PC-3 (cell line): ENCODE measurements around the gene TXNDC16. TPM values are rescaled to one million over a fixed set of nuclear protein-coding genes. Genes with fewer than 3 reads are reported as not detected.

Experiments
- ATAC-seq: fragments of 200-7000 bp; cut with Tn5 transposase; 2 replicates; pipeline ENCODE4 v1.9.1; 2020; ENCODE audit warnings: mild to moderate bottlenecking, moderate library complexity
- BruUV-seq: library from RNA; stranded (reverse); fragments of 400-500 nt; replicated peaks from 2 replicates; lab custom pipeline; 2021; lab: Mats Ljungman, UMichigan
- CTCF ChIA-PET: fragments of 300-600 bp; sonication (Branson Sonifier 250); formaldehyde crosslinking; loops from one replicate; lab custom pipeline; 2022; ENCODE audit warnings: antibody characterized with exemption; lab: Charles Lee
- POLR2A ChIA-PET: fragments of 300-600 bp; sonication (Branson Sonifier 250); formaldehyde crosslinking; loops from one replicate; lab custom pipeline; 2022; ENCODE audit warnings: antibody characterized with exemption; ENCODE audit not compliant: unreplicated experiment; lab: Charles Lee
- DNase-seq: peaks from one replicate; pipeline ENCODE4 v3.0.0-alpha.2; 2015
- H2AFZ ChIP-seq: fragments of 300-600 bp; sonication (generic); 2 replicates; pipeline ENCODE4 v1.6.0; 2016; ENCODE audit warnings: antibody characterized with exemption, low read length
- H3F3A ChIP-seq: fragments of 300-600 bp; sonication (generic); one replicate; pipeline ENCODE4 v1.6.0; 2017; ENCODE audit warnings: antibody characterized with exemption, low read length, control low read depth, mild to moderate bottlenecking; ENCODE audit not compliant: unreplicated experiment
- H3K27ac ChIP-seq: fragments of 300-600 bp; sonication (generic); 2 replicates; pipeline ENCODE4 v1.5.1; 2016; ENCODE audit warnings: mild to moderate bottlenecking, low read length
- H3K27me3 ChIP-seq: fragments of 300-600 bp; sonication (generic); 2 replicates; pipeline ENCODE4 v1.6.1; 2016; ENCODE audit warnings: low read length, mixed read lengths
- H3K36me3 ChIP-seq: fragments of 300-600 bp; sonication (generic); 2 replicates; pipeline ENCODE4 v1.6.1; 2016; ENCODE audit warnings: low read depth, mixed run types, low read length, mixed read lengths
- H3K4me1 ChIP-seq: fragments of 300-600 bp; sonication (generic); 2 replicates; pipeline ENCODE4 v1.5.1; 2016; ENCODE audit warnings: low read length; ENCODE audit not compliant: insufficient read depth
- H3K4me2 ChIP-seq: fragments of 300-600 bp; sonication (generic); 2 replicates; pipeline ENCODE4 v1.6.0; 2016; ENCODE audit warnings: low read length
- H3K4me3 ChIP-seq: fragments of 300-600 bp; sonication (generic); 2 replicates; pipeline ENCODE4 v1.5.1; 2016; ENCODE audit warnings: mild to moderate bottlenecking, low read length, mixed read lengths
- H3K79me2 ChIP-seq: fragments of 300-600 bp; sonication (generic); 2 replicates; pipeline ENCODE4 v1.6.1; 2017; ENCODE audit warnings: low read length, mixed read lengths
- H3K9ac ChIP-seq: fragments of 300-600 bp; sonication (generic); 2 replicates; pipeline ENCODE4 v1.6.0; 2016; ENCODE audit warnings: mild to moderate bottlenecking, low read length
- H3K9me2 ChIP-seq: fragments of 300-600 bp; sonication (generic); replicated peaks from 2 replicates; pipeline ENCODE4 v1.6.1; 2016; ENCODE audit warnings: mixed run types, low read length, mixed read lengths
- H3K9me3 ChIP-seq: fragments of 300-600 bp; sonication (generic); 2 replicates; pipeline ENCODE4 v1.6.1; 2016; ENCODE audit warnings: low read length, mixed read lengths
- H4K20me1 ChIP-seq: fragments of 300-600 bp; sonication (generic); 2 replicates; pipeline ENCODE4 v1.6.1; 2016; ENCODE audit warnings: low read length, mixed read lengths
- CTCF ChIP-seq: fragments of 300-600 bp; sonication (generic); conservative IDR thresholded peaks from 2 replicates; pipeline ENCODE4 v1.5.1; 2017; ENCODE audit warnings: antibody characterized with exemption, low read depth, mild to moderate bottlenecking, low read length
- EZH2 ChIP-seq: fragments of 300-600 bp; sonication (generic); IDR thresholded peaks from one replicate; pipeline ENCODE4 v1.6.1; 2017; ENCODE audit warnings: antibody characterized with exemption, mild to moderate bottlenecking, low read length; ENCODE audit not compliant: unreplicated experiment
- EZH2phosphoT487 ChIP-seq: fragments of 300-600 bp; sonication (generic); IDR thresholded peaks from 2 replicates; pipeline ENCODE4 v1.6.1; 2018; ENCODE audit warnings: mild to moderate bottlenecking, antibody characterized with exemption, low read length, borderline replicate concordance
- intact Hi-C: fragments of 100-400 bp; cut with micrococcal nuclease; formaldehyde crosslinking; loops from 2 replicates; pipeline ENCODE4 v1.9.0; 2023
- total RNA-seq: library from RNA; depleted of rRNA; stranded (reverse); fragments of >200 nt; gene quantifications from 2 replicates; pipeline ENCODE4 v1.2.3, GENCODE V29; 2014

The TXNDC16 gene
- total RNA-seq, 1 experiment from 2014 or later: 4.0 TPM

DNA sequence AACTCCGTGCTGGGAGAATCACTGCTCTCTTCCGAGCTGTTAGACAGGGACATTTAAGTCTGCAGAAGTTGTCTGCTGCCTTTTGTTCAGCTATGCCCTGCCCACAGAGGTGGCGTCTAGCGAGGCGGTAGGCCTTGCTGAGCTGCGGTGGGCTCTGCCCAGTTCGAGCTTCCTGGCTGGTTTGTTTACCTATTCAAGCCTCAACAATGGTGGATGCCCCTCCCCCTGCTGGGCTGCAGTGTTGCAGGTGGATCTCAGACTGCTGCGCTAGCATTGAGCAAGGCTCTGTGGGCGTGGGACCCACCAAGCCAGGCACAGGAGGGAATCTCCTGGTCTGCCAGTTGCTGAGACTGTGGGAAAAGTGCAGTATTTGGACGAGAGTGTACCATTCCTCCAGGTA lies 44.0 kb upstream of the TXNDC16 start:
- ATAC-seq: no peak

DNA sequence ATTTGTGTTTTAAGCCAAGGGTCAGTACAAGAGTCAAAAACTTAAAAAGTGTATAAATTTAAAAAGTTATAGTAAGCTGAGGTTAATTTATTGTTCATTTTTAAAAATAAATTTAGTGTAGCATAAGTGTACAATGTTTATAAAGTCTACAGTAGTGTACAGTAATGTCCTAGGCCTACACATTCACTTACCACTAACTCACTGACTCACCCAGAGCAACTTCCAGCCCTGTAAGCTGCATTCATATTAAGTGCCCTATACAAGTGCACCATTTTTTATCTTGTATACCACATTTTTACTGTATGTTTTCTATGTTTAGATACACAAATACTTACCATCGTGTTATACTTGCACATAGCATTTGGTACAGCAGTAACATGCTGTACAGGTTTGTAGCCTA lies 38.0 kb upstream of the TXNDC16 start:
- Histone ChIP-seq H4K20me1 (no peaks in the 10 kb centered on the region), H2AFZ (no peak overlapping the region), H3K79me2 (no peaks in the 10 kb centered on the region), H3K36me3 (no peaks in the 10 kb centered on the region), H3K27me3 (no peaks in the 10 kb centered on the region), H3K9me2 (no peaks in the 10 kb centered on the region), H3K4me3 (no peak overlapping the region), H3F3A (no peaks in the 10 kb centered on the region), H3K9ac (no peak overlapping the region), H3K27ac (no peak overlapping the region), H3K4me1 (no peaks in the 10 kb centered on the region), H3K9me3 (no peaks in the 10 kb centered on the region), H3K4me2 (no peak overlapping the region)
- intact Hi-C loops: no loop called here
- no peak for DNase-seq
- ATAC-seq: peak; percentile 67
- POLR2A ChIA-PET: no interaction called here
- no peak for TF ChIP-seq EZH2phosphoT487
- TF ChIP-seq CTCF: no peak
- CTCF ChIA-PET: no interaction called here
- BruUV-seq: no TSS peak

More for the DNA sequence above, 44.0 kb upstream of the TXNDC16 start:
- H3K27ac ChIP-seq: no peak overlapping the region
- no peak overlapping the region for H3K4me3 ChIP-seq
- no peak overlapping the region for H3K9ac ChIP-seq
- H3F3A ChIP-seq: no peaks in the 10 kb centered on the region
- intact Hi-C loops: no loop called here
- no peak overlapping the region for H3K4me2 ChIP-seq
- CTCF ChIA-PET: no interaction called here
- no peak overlapping the region for H2AFZ ChIP-seq
- POLR2A ChIA-PET: no interaction called here
- no peaks in the 10 kb centered on the region for H4K20me1 ChIP-seq
- H3K9me2 ChIP-seq: no peaks in the 10 kb centered on the region
- no peaks in the 10 kb centered on the region for H3K4me1 ChIP-seq
- H3K27me3 ChIP-seq: no peaks in the 10 kb centered on the region
- no peaks in the 10 kb centered on the region for H3K79me2 ChIP-seq
- no peaks in the 10 kb centered on the region for H3K9me3 ChIP-seq
- H3K36me3 ChIP-seq: no peaks in the 10 kb centered on the region
- BruUV-seq: no TSS peak
- TF ChIP-seq EZH2phosphoT487: no peak
- no peak for TF ChIP-seq CTCF
- no peak for TF ChIP-seq EZH2
- DNase-seq: no peak

GRCh38 chr14:52589646-52590045 lies 37.3 kb upstream of the TXNDC16 start:
- Histone ChIP-seq H3K79me2 (no peaks in the 10 kb centered on the region), H3K9me3 (no peaks in the 10 kb centered on the region), H2AFZ (no peak overlapping the region), H3K4me3 (no peak overlapping the region), H3F3A (no peaks in the 10 kb centered on the region), H3K4me2 (no peak overlapping the region), H3K9me2 (no peaks in the 10 kb centered on the region), H3K27me3 (no peaks in the 10 kb centered on the region), H3K4me1 (no peaks in the 10 kb centered on the region), H3K36me3 (no peaks in the 10 kb centered on the region), H4K20me1 (no peaks in the 10 kb centered on the region), H3K9ac (no peak overlapping the region), H3K27ac (no peak overlapping the region)
- ChIA-PET CTCF (no interaction called here), POLR2A (no interaction called here)
- BruUV-seq: no TSS peak
- TF ChIP-seq EZH2 (no peak), CTCF (no peak), EZH2phosphoT487 (no peak)
- intact Hi-C loops: no loop called here
- peak; percentile 83 for ATAC-seq
- DNase-seq: no peak
